ENCODE data around the gene ZNF69.

GRCh38 chr19:11950312-11950711, 62.7 kb downstream of the ZNF69 start:
- TF ChIP-seq POLR2AphosphoS5 (IDR thresholded peaks at IDR 0.05; ENCODE audit: low read depth, low read length) (no peak), TAF1 (IDR thresholded peaks at IDR 0.05; ENCODE audit: borderline replicate concordance, insufficient read depth, low read length) (no peak), REST (IDR thresholded peaks at IDR 0.05; ENCODE audit: insufficient read depth in 1 of 2, low read depth in 2 of 2, low read length in 2 of 2) (no peak), SIN3A (IDR thresholded peaks at IDR 0.05; ENCODE audit: borderline replicate concordance, insufficient read depth, low read length) (no peak)
